WERI-Rb-1 (cell line): ENCODE data around the gene ECE2.

Source experiments
- DNase-seq: peaks from one replicate; pipeline ENCODE4 v3.0.0-alpha.2; 2020
- H3K27ac ChIP-seq: fragments of 250-450 bp; sonication (Bioruptor Pico); 2 replicates; pipeline ENCODE4 v1.5.1; 2020; ENCODE audit warnings: mild to moderate bottlenecking, moderate library complexity
- H3K27me3 ChIP-seq: fragments of 250-450 bp; sonication (Bioruptor Pico); 2 replicates; pipeline ENCODE4 v1.5.1; 2021; ENCODE audit warnings: mild to moderate bottlenecking, low read depth, moderate library complexity; ENCODE audit not compliant: insufficient read depth, severe bottlenecking
- H3K36me3 ChIP-seq: fragments of 250-450 bp; sonication (Bioruptor Pico); 2 replicates; pipeline ENCODE4 v1.5.1; 2020; ENCODE audit warnings: mild to moderate bottlenecking, moderate library complexity
- H3K4me3 ChIP-seq: 2 replicates; pipeline ENCODE4 v1.5.1; 2011; ENCODE audit warnings: low read depth, mild to moderate bottlenecking, control low read depth, low read length
- H3K9me3 ChIP-seq: fragments of 250-450 bp; sonication (Bioruptor Pico); 2 replicates; pipeline ENCODE4 v1.5.1; 2021; ENCODE audit warnings: mild to moderate bottlenecking, moderate library complexity; ENCODE audit not compliant: severe bottlenecking
- TF ChIP-seq, protein P1 (sequence below): IDR thresholded peaks from 2 replicates; pipeline ENCODE4 v1.5.1; 2011; ENCODE audit warnings: low read depth, mild to moderate bottlenecking, control low read depth, inconsistent platforms, low read length

The ECE2 gene

DNA sequence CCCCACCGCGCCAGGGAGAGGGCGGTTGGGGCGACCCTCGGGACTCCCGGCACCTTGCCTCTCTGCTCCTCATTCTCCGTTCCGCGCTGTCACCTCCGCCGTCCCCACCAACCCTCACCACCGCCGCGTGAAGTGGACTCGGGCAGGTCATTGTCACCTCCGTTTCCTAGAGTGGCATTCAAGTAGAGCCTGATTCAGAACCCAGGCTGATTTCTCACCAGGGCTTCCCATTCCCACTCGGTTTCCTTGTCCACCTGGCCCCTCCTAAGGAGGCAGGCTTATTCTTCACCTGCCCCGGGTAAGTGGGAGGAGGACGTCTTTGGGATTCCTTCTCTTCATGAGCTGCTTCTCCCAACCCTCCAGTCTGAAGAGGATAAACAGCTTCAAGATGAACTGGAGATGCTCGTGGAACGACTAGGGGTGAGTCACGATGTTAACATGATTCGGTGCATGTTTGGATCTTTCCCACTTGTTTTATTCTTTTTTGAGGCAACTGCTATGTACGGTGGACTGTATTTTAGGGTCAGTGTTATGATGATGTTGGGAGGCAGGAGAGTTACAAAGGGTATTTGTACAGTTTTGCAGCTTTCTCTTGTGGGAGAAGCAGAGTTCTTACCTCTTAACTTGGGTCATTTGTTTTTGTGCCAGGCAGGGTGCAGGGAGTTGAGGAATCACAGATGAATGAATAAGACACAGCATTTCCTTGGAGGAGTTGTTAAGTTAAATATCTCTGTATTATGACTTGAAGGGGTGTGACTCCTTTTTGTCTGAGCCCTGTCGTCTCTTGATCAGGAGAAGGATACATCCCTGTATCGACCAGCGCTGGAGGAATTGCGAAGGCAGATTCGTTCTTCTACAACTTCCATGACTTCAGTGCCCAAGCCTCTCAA, 23.9 kb downstream of the ECE2 start:
- Histone ChIP-seq H3K27me3 (no peaks in the 10 kb centered on the region), H3K9me3 (no peaks in the 10 kb centered on the region), H3K36me3 (peaks cover 48% of the 10 kb centered on the region), H3K4me3 (peak overlapping the region; percentile 64), H3K27ac (peak overlapping the region; percentile 72)
- no peak for DNase-seq
- TF ChIP-seq, protein P1, sequence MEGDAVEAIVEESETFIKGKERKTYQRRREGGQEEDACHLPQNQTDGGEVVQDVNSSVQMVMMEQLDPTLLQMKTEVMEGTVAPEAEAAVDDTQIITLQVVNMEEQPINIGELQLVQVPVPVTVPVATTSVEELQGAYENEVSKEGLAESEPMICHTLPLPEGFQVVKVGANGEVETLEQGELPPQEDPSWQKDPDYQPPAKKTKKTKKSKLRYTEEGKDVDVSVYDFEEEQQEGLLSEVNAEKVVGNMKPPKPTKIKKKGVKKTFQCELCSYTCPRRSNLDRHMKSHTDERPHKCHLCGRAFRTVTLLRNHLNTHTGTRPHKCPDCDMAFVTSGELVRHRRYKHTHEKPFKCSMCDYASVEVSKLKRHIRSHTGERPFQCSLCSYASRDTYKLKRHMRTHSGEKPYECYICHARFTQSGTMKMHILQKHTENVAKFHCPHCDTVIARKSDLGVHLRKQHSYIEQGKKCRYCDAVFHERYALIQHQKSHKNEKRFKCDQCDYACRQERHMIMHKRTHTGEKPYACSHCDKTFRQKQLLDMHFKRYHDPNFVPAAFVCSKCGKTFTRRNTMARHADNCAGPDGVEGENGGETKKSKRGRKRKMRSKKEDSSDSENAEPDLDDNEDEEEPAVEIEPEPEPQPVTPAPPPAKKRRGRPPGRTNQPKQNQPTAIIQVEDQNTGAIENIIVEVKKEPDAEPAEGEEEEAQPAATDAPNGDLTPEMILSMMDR, result no peak

DNA sequence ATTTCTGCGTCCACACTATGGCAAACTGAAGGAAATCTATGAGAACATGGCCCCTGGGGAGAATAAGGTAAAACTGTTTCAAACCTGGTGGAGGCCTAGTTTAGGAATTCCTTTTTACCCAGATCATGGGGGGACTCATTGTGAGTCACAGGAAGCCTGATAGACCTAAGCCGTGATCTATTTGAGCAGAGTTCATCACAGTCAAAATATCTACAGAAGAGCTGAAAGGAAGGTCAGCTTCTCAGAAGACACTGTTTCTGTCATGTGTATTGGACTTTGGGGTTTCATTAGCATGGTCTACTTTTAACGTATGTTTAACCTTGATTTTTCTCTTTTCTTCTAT, 24.5 kb downstream of the ECE2 start:
- Histone ChIP-seq H3K9me3 (no peaks in the 10 kb centered on the region), H3K4me3 (no peak overlapping the region), H3K36me3 (peaks cover 54% of the 10 kb centered on the region), H3K27me3 (no peaks in the 10 kb centered on the region), H3K27ac (no peak overlapping the region)
- TF ChIP-seq, protein P1, result no peak
- DNase-seq, result no peak

DNA sequence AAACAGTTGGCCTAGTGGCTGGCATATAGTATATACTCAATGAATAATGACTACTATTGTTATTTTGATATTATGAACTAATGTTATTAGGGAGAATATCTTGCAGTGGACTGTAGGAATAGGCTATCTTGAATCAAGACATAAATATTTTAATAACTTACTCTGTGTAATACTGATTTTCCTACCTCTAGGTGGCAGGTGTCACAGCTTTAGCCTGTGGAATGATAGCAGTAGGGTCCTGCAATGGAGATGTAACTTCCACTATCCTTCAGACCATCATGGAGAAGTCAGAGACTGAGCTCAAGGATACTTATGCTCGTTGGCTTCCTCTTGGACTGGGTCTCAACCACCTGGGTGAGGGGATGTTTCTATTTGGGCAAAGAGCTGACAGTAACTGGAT, 29.8 kb downstream of the ECE2 start:
- Histone ChIP-seq H3K36me3 (peaks cover 85% of the 10 kb centered on the region), H3K4me3 (no peak overlapping the region), H3K27ac (no peak overlapping the region), H3K27me3 (no peaks in the 10 kb centered on the region), H3K9me3 (no peaks in the 10 kb centered on the region)
- no peak for DNase-seq
- TF ChIP-seq, protein P1, result 0 out of 2 replicates have a peak, but pooled peaks have one; percentile 10

DNA sequence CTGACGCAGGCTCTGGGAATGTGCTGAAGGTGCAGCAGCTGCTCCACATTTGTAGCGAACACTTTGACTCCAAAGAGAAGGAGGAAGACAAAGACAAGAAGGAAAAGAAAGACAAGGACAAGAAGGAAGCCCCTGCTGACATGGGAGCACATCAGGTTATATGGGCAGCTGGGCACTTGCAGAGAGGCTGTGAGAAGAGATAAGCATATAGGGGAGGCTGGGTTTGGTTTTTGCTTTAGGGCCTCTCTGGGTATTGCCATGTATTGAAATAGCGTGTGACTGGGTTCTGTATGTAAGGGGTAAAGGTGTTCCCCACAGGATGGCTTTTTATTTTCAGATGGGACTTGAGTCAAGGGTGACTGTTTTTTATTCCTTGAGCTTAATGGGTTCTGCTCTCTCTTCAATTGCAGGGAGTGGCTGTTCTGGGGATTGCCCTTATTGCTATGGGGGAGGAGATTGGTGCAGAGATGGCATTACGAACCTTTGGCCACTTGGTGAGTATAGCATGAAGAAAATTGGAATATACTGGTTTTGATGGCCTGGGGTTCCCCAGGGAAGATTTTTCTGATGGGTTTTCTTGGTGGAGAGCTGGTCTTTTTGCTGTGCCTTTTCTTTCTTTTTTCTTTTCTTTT, 30.6 kb downstream of the ECE2 start:
- Histone ChIP-seq H3K4me3 (no peak overlapping the region), H3K27ac (no peak overlapping the region), H3K27me3 (no peaks in the 10 kb centered on the region), H3K9me3 (no peaks in the 10 kb centered on the region), H3K36me3 (peaks cover 76% of the 10 kb centered on the region)
- TF ChIP-seq, protein P1, result no peak
- DNase-seq, result no peak

DNA sequence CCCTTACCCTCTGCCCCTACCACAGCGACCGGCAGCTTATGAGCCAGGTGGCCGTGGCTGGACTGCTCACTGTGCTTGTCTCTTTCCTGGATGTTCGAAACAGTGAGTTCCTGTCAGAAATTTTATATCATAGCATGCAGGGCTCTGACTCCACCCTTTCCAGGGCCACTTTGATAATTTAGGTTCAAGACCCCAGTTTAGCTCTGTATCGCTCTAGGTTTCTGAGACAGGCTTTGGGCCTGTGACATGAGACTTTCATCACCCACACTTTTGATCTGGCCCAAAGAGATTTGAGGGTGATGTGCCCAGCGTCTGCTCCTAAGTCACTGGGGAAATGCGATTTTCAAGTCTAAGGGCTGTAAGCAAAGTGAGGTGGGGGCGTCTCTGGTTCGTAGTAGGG, 32.1 kb downstream of the ECE2 start:
- peaks cover 62% of the 10 kb centered on the region for H3K36me3 ChIP-seq

More for the DNA sequence above, 32.1 kb downstream of the ECE2 start:
- H3K27ac ChIP-seq, result no peak overlapping the region
- H3K4me3 ChIP-seq, result no peak overlapping the region
- TF ChIP-seq, protein P1, result no peak
- H3K27me3 ChIP-seq, result no peaks in the 10 kb centered on the region
- no peaks in the 10 kb centered on the region for H3K9me3 ChIP-seq
- no peak for DNase-seq
